GM21367 (cell line): Measurements from ENCODE around the gene CCBE1.
"Not testable (repeated sequence)": the region's sequence is repeated elsewhere in the genome, so short reads cannot be mapped to it uniquely, and the experiment has no call there.

Experiments
- ATAC-seq: cut with Tn5 transposase; IDR thresholded peaks from one replicate; pipeline ENCODE4 v1.9.1; 2021; ENCODE audit not compliant: unreplicated experiment

The CCBE1 gene

DNA sequence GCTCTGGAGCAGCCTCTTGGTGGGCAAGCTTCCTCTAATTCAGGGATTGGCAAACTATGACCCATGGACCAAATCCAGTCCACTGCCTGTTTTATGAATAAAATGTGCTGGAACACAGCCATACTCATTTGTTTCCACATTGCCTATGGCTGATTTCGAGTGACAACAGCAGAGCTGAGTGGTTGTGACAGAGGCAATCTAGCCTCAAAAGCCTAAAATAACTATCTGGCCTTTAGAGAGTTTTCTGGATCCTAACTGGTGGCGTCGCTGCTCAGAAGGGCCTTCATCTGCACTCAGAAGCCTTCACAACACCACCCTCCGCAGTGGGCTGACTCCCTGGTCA is 147.1 kb downstream of the CCBE1 start:
- ATAC-seq: no peak

- ATAC-seq: no peak
These were observed 147.6 kb downstream of the CCBE1 start for GRCh38 chr18:59549503-59550173.

DNA sequence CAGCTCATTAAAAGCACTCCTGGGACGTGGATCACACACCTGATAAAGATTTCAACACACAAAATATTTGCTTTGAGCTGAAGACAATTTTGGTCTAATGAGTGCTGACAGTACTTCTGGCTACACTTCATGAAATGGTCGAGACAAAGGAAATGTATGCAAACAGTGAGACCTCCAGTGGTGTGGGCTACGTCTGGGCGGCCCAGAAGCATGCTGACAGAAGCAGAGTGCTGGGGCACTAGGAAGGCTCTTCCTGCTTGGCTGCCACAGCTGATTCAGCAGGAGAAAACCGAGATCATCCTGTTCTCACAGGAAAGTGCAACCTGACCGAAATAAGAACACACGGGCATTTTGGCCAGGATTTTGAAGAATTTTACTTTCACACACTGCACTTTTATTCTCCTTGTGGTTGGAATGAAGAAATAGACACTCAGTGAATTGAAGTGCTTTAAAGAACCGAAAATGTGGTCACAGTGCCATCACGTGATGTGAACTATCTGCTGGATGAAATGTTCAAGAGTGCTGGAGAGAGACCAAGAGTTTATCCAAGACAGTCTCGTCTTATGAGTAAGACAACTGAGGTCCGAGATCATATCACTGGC is 149.5 kb downstream of the CCBE1 start:
- no peak for ATAC-seq

- no peak for ATAC-seq
These were observed 151.0 kb downstream of the CCBE1 start for GRCh38 chr18:59546188-59546587.

DNA sequence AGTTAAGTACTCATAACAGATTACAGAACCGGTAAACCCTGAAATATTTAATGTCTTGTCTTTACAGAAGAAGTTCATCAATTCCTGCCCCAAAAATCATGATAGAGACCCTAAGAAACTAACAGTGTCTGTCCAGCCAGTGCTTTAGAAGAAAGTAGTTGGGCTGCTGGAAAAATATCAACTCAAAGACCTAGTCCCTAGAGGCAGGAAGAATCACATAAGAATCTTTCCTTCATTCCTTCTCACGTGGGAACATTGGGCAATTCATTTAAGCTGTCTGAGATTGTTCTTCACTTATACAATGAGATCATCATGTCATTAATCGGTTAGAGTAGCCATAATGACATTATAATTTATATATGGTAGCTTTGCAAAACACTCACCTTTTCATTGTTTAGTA is 156.4 kb downstream of the CCBE1 start:
- no peak for ATAC-seq

DNA sequence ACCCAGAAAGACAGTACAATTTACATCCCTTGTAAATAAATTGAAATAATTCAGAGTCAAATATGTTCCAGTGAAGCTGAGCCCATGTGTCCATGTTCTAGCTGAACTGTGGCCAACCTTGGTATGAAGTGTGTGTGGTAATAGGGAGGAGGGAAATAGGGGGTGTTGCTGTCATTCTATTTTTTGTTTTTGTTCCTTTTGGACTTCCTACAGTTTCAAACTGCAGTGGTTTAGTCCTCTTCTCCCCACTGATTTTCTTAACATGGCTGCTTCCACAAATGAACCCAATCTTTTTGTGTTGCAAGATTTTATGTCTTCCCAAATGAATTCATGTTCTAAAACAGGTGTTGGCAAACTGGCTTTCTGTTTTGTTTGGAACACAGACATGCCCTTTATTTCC is 156.9 kb downstream of the CCBE1 start:
- ATAC-seq: no peak

DNA sequence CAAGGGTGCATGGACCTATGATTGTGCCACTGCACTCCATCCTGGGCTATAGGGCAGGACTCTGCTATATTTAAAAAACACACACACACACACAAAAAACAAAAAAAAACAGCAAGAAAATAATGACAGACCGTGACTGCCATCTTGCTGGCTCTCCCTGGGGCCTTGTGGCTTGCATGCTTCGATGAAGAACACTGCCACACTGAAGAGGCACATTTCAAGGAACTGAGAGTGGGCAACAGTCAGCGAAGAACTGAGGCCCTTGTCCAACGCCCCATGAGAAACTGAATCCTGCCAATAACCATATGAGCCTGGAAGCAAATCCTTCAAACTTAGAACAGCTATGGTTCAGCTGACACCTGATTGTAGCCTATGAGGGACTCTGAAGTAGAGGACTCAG is 158.1 kb downstream of the CCBE1 start:
- no peak for ATAC-seq

- no peak for ATAC-seq
These were observed 159.6 kb downstream of the CCBE1 start for GRCh38 chr18:59537579-59537978.

DNA sequence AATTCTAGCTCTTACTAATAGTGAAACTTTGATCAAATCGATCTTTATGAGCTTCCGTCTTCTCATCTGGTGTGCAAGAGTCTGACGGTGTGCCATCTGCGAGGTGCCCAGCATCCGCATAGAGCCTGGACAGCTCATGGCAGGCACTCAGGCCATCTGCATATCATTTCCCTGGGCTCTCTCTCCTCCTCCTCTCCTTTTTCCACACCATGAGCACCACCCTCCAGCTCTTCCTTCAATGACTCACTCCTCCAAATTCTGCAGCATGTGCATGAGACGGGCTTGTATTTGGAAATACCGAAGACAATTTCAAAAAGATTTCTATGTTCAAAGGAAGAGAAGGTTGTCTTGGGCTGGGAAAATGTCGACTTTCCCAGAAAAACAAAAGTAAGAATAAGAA is 161.1 kb downstream of the CCBE1 start:
- ATAC-seq: no peak

GRCh38 chr18:59535055-59535454 is 162.2 kb downstream of the CCBE1 start:
- no peak for ATAC-seq

DNA sequence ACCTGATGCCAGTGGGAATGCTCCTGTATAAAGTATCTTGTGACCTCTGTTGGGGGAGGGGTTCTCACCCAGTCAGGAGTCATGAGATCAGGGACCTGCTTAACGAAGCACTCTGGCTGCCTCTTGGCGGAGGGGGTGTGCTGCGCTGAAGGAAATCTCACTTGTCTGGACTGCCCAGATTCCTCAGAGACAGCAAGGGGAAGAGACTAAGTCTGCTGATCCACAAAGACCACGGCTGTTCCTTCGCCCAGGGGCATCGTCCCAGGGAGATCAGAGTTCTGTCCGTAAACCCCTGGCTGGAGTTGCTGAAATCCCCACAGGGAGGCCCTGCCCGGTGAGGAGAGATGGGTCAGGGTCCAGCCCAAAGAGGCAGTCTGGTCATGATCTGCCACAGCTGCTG is 168.4 kb downstream of the CCBE1 start:
- ATAC-seq: no peak

DNA sequence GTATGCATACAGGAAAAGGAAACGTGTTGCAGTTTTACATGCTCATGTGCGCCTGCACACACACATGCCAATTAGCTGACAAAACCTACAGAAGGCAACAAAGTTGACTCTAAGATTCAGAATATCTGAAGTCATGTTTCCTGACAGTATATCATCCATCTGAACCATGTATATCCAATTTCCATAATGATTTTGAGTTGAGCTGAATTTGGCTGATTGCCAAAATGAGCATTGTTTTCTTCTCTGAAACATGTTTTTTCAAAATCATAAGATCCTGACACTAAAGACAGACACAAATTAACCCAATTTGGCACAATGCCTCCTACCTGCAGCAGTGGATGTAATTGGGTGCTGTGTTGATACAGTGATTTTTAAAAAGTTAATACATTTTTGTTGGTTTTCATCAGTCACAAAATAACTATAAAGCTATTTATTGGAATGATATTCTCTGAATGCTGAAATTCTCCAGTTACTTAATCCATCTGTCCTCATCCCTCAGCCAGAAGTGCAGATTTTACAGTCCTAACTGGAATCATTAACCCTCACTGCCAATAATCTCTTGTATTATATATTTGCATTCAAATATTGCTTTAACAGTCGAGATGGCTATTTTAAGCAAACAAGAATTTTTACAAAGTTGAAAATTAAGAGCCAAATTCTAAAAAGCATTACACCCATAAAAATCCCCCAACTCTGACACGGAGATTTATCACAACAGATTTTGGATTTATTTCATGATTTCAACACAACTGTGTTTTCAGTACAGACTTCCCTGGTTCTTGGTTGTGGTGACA is 176.5 kb downstream of the CCBE1 start:
- ATAC-seq: no peak

DNA sequence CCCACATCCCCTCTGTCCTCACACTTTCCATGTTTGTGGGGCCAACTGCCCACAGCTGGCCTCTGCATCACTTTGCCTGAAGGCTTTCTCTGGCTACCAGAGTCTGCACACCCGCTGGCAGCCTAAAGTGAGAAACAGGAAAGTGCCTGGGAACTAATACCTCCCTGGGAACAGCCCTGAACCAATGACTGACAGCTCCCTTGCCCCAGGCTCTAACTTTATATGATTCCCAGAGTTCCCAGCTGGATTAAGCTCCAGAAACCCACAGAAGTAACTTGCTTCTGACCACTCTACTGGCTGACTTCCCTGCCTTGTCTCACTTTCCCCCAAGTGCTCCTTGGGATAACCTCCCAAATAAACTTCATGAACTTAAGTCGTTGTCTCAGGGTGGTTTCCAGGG is 178.5 kb downstream of the CCBE1 start:
- ATAC-seq: no peak

DNA sequence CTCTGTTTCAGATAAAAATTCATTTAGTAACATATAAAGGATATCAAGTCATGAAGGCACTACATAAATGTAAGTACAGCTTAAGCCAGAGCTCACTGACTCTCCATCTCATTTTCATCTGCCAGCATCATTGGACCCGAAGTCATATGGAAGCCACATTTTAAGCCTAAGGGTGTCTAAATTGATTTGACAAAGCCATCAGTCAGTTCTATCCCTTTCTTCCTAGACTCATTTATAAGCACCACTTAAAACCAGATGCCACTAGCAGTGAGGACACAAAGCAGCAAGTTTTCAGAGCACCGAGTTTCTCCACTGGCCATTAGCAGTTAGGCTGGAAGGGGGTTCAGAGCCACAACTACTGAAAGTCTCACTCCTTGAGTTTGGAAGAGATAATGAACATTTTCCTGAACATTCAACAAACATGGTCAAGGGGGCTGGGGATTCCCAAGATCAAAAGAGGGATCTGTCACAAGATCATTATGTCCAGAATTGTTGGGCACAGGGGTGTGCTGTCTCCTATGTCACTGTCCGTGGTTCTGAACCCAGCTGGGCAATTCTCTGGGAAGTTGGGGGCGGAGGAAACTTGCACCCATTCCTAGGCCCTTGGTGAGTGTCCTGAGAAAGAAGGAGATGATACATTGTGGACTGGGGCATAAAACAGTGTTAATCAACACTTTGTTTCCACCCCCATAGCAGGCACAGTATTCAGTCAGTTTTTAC is 179.6 kb downstream of the CCBE1 start:
- ATAC-seq: no peak

DNA sequence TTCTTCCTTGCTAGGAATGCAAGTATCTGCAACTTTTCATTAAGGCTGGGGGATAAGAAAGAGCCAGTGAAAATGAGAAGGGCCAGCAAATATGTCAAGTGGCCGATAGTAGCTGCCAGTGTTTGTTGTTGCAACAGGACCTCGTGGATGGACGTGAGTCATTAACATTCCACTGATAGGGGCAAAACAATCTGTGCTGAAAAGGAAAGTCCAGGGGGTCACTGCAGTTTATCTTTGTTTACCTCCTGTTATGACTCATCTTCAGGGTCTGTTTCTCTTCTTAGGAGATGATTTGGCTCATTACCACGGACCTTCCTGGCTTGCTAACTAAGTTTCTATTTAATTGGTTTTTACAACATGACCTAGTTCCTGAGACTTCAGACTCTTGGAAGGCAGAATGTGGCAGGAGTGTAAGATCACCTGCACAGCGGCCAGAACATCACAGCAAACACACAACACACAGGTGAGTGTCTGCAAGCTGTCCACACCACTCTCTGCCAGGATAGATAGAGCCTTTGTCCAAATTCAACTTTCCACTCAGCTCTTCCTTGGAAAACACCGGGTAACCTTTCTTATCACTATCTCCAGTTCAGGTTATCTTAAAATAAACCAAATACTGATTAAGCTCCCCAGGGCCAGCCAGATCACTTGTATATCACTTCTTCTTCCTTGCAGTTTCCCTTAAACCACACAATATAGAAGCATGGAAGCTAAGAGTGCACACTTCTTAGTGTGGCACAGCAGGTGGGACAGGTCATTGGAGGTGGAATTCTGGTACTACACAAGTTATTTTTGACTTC is 180.7 kb downstream of the CCBE1 start:
- no peak for ATAC-seq

GRCh38 chr18:59515956-59516355 is 181.3 kb downstream of the CCBE1 start:
- ATAC-seq: not testable (repeated sequence)

GRCh38 chr18:59515147-59515546 is 182.1 kb downstream of the CCBE1 start:
- no peak for ATAC-seq

GRCh38 chr18:59514203-59514602 is 183.0 kb downstream of the CCBE1 start:
- ATAC-seq: no peak

- ATAC-seq: no peak
These were observed 185.0 kb downstream of the CCBE1 start for GRCh38 chr18:59512025-59512755.
